ENCODE data around the gene PSME1.

- TF ChIP-seq CTCF (IDR thresholded peaks at IDR 0.05): no peak
- TF ChIP-seq ZFX (IDR thresholded peaks at IDR 0.05; ENCODE audit: borderline replicate concordance): no peak
Measured at GRCh38 chr14:24149302-24149969, 13.4 kb downstream of the PSME1 start.
